K562 (cell line): Measurements from ENCODE around the gene C1orf74. TPM values are rescaled to one million over a fixed set of nuclear protein-coding genes. Genes with fewer than 3 reads are reported as not detected.

Experiments used
- BRF1 ChIP-seq: IDR thresholded peaks from 3 replicates; pipeline ENCODE4 v1.6.1; 2011; ENCODE audit warnings: borderline replicate concordance, mild to moderate bottlenecking; ENCODE audit not compliant: insufficient read length; ENCODE audit errors: extremely low read depth
- C11orf30 ChIP-seq: fragments of 450-650 bp; IDR thresholded peaks from 2 replicates; pipeline ENCODE4 v1.6.1; 2016; ENCODE audit warnings: low read depth, mild to moderate bottlenecking
- CBFA2T3 ChIP-seq: fragments of 450-650 bp; IDR thresholded peaks from 2 replicates; pipeline ENCODE4 v1.6.1; 2017
- CEBPB ChIP-seq: fragments of 450-650 bp; IDR thresholded peaks from 2 replicates; pipeline ENCODE4 v1.6.1; 2016; ENCODE audit warnings: missing genetic modification characterization, missing compliant biosample characterization
- CTBP1 ChIP-seq: fragments of 450-650 bp; IDR thresholded peaks from 2 replicates; pipeline ENCODE4 v1.6.1; 2016; ENCODE audit warnings: borderline replicate concordance
- CXXC5 ChIP-seq: fragments of 250-450 bp; sonication (Bioruptor Pico); IDR thresholded peaks from 2 replicates; pipeline ENCODE4 v1.8.0; 2022; ENCODE audit warnings: inconsistent platforms, mild to moderate bottlenecking, moderate library complexity
- FOS ChIP-seq: IDR thresholded peaks from 3 replicates; pipeline ENCODE4 v1.6.1; 2011; ENCODE audit not compliant: insufficient read length; ENCODE audit errors: extremely low read depth
- HDAC8 ChIP-seq: fragments of 450-650 bp; IDR thresholded peaks from 2 replicates; pipeline ENCODE4 v1.6.1; 2016; ENCODE audit warnings: mild to moderate bottlenecking, missing genetic modification characterization, moderate library complexity, missing compliant biosample characterization
- HLTF ChIP-seq: fragments of 450-650 bp; IDR thresholded peaks from 2 replicates; pipeline ENCODE4 v1.6.1; 2016
- JUNB ChIP-seq: fragments of 450-650 bp; formaldehyde crosslinking; conservative IDR thresholded peaks from 2 replicates; pipeline ENCODE4 v1.4.0; 2020; ENCODE audit warnings: mild to moderate bottlenecking
- MED1 ChIP-seq: sonication (generic); formaldehyde crosslinking; IDR thresholded peaks from 2 replicates; pipeline ENCODE4 v1.8.1; 2023; ENCODE audit warnings: missing genetic modification reagents, borderline replicate concordance
- NBN ChIP-seq: fragments of 450-650 bp; IDR thresholded peaks from 2 replicates; pipeline ENCODE4 v1.6.1; 2016; ENCODE audit warnings: low read depth, mild to moderate bottlenecking
- NFRKB ChIP-seq: fragments of 450-650 bp; IDR thresholded peaks from 2 replicates; pipeline ENCODE4 v1.6.1; 2016; ENCODE audit warnings: low read depth
- NR2C1 ChIP-seq, 2 experiments: fragments of 450-650 bp; IDR thresholded peaks; 2 replicates each; pipeline ENCODE4 v1.6.1; 2017; ENCODE audit warnings: mild to moderate bottlenecking in 2 of 2, antibody characterized with exemption in 1 of 2, inconsistent platforms in 1 of 2, missing compliant biosample characterization in 1 of 2, missing genetic modification characterization in 1 of 2
- NR2F6 ChIP-seq: fragments of 450-650 bp; formaldehyde crosslinking; IDR thresholded peaks from 2 replicates; pipeline ENCODE4 v1.4.0; 2020; ENCODE audit warnings: mild to moderate bottlenecking
- SMAD2 ChIP-seq: fragments of 150-350 bp; IDR thresholded peaks from 2 replicates; pipeline ENCODE4 v1.6.1; 2014; ENCODE audit warnings: low read depth, mild to moderate bottlenecking, low read length
- SMC3 ChIP-seq: conservative IDR thresholded peaks from 2 replicates; pipeline ENCODE4 v1.6.1; 2011; ENCODE audit warnings: low read depth, low read length, improper control_type of control experiment; ENCODE audit not compliant: insufficient read depth
- SRF ChIP-seq, 2 experiments: fragments of 250-450, 450-650 bp in 1 of 2; sonication (Bioruptor Pico) in 1 of 2; sonication (generic) in 1 of 2; formaldehyde crosslinking; IDR thresholded peaks; 2 replicates each; pipeline versions ENCODE4 v1.5.0 to v1.5.1; 2020 to 2022; ENCODE audit warnings: mild to moderate bottlenecking in 1 of 2, missing genetic modification reagents in 1 of 2
- TAF15 ChIP-seq: fragments of 200-400 bp; formaldehyde crosslinking; IDR thresholded peaks from 2 replicates; pipeline ENCODE4 v1.6.1; 2017; ENCODE audit warnings: mild to moderate bottlenecking, low read depth, low read length, moderate library complexity
- ZFP36 ChIP-seq: fragments of 150-350 bp; IDR thresholded peaks from 2 replicates; pipeline ENCODE4 v1.6.1; 2018; ENCODE audit warnings: low read length, low read depth; ENCODE audit not compliant: partially characterized antibody
- ZNF551 ChIP-seq: fragments of 250-450 bp; sonication (Bioruptor Pico); IDR thresholded peaks from 2 replicates; pipeline ENCODE4 v1.5.0; 2021; ENCODE audit warnings: mild to moderate bottlenecking, moderate library complexity
- ZNF644 ChIP-seq: fragments of 200-800 bp; sonication (Bioruptor generic); IDR thresholded peaks from 2 replicates; pipeline ENCODE4 v1.6.1; 2016; ENCODE audit warnings: low read depth, missing genetic modification characterization, missing compliant biosample characterization
- ZNF696 ChIP-seq: fragments of 250-450 bp; sonication (Bioruptor Pico); conservative IDR thresholded peaks from 2 replicates; pipeline ENCODE4 v1.4.0; 2020; ENCODE audit warnings: mild to moderate bottlenecking, moderate library complexity
- ZNF76 ChIP-seq: fragments of 250-450 bp; sonication (Bioruptor Pico); IDR thresholded peaks from 2 replicates; pipeline ENCODE4 v1.4.0; 2020; ENCODE audit warnings: mild to moderate bottlenecking, moderate library complexity, borderline replicate concordance
- polyA plus RNA-seq, 8 experiments: library from polyadenylated mRNA; depleted of rRNA in 4 of 8; stranded (reverse) in 5 of 8; unstranded in 3 of 8; fragments of >200 nt; fragmentation: Nextera tagmentation in 2 of 8; fragmentation: Illumina TruSeq in 1 of 8; extraction: Ambion mirVana in 2 of 8; extraction: Trizol in 1 of 8; gene quantifications; 2 replicates each; pipeline versions ENCODE4 v1.2.1 to v1.2.3, GENCODE V29; 2011 to 2014; ENCODE audit warnings: inconsistent platforms in 1 of 8, missing spikeins in 1 of 8
- total RNA-seq, 7 experiments: library from RNA; depleted of rRNA in 6 of 7; stranded (reverse); fragments of >200 nt in 6 of 7; fragmentation: Illumina TruSeq in 2 of 7; extraction: Trizol in 2 of 7; gene quantifications; 2 replicates each; pipeline versions ENCODE4 v1.2.1 to v1.2.3, GENCODE V29; 2011 to 2021; ENCODE audit warnings: low replicate concordance in 1 of 7
- TF ChIP-seq, protein P1 (sequence below): fragments of 450-650 bp; formaldehyde crosslinking; IDR thresholded peaks from 2 replicates; pipeline ENCODE4 v1.4.0; 2020; ENCODE audit warnings: mild to moderate bottlenecking, moderate library complexity
- TF ChIP-seq, protein P2 (sequence below): sonication (generic); formaldehyde crosslinking; IDR thresholded peaks from 2 replicates; pipeline ENCODE4 v1.8.0; 2022; ENCODE audit warnings: mild to moderate bottlenecking, low read depth, missing genetic modification reagents
- TF ChIP-seq, protein P3 (sequence below): fragments of 450-650 bp; IDR thresholded peaks from one replicate; pipeline ENCODE4 v1.6.1; 2018; ENCODE audit warnings: mild to moderate bottlenecking, moderate library complexity; ENCODE audit not compliant: partially characterized antibody

The C1orf74 gene
- total and polyA plus RNA-seq, 9 of the 15 experiments (the other 6 are each of a cell fraction or from before 2014, with no cell fraction given) = 4.0 to 7.6 (median 5.7) TPM

DNA sequence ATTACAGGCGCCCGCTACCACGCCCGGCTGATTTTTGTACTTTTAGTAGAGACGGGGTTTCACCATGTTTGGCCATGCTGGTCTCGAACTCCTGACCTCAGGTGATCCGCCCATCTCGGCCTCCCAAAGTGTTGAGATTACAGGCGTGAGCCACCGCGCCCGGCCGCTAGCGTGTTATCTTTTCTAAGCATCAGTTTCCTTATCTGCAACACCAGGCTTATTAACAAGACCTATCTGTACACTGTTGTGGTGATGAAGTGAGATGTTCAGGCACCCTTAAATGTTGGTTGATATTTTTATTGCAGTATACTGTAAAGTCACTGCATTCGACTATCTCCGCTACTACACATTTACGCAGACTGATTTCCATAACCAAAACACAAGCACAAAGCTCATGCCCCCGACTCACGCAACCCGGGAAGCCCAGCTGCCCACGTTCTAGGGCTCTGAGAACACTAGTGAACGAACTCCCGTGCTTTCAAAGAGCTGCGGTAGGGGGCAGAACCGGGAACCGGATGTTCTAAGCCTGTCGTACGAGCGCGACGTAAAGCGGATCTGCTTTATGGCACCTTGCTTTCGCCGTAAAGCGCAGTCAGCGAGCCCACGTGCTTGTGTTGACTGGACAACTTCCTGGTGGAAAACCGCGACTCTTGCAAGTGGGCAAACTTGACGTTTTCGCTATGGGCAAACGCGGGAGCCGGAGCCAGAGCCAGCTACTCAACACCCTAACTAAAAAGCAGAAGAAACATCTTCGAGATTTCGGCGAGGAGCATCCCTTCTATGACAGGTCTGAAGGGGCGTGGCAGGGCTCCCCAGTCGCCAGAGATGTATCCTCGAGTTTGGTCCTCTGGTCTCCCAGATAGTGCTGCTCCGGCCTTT, 43.3 kb upstream of the C1orf74 start, which contains the start of gene UTP25 (continued):
- no peak; the same call in 1 of the 2 replicates for TF ChIP-seq NR2C1 (IDR thresholded peaks at IDR 0.05)
- 0 out of 2 replicates have a peak, but pooled peaks have one; percentile 31 for TF ChIP-seq NR2C1 (tag; IDR thresholded peaks at IDR 0.05)
- no peak for TF ChIP-seq NR2F6
- TF ChIP-seq SMC3 = no peak
- TF ChIP-seq NBN = peak; percentile 97
- no peak for TF ChIP-seq ZNF644
- no peak for TF ChIP-seq ZFP36
- TF ChIP-seq CBFA2T3 = peak; percentile 87
- TF ChIP-seq SRF (CRISPR knock-in tag; IDR thresholded peaks at IDR 0.05) = 0 out of 4 replicates have a peak, but pooled peaks of 1 of the 2 experiments have one; percentile 45
- no peak for TF ChIP-seq HLTF
- TF ChIP-seq, protein P1, sequence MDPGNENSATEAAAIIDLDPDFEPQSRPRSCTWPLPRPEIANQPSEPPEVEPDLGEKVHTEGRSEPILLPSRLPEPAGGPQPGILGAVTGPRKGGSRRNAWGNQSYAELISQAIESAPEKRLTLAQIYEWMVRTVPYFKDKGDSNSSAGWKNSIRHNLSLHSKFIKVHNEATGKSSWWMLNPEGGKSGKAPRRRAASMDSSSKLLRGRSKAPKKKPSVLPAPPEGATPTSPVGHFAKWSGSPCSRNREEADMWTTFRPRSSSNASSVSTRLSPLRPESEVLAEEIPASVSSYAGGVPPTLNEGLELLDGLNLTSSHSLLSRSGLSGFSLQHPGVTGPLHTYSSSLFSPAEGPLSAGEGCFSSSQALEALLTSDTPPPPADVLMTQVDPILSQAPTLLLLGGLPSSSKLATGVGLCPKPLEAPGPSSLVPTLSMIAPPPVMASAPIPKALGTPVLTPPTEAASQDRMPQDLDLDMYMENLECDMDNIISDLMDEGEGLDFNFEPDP = no peak
- TF ChIP-seq, protein P2, sequence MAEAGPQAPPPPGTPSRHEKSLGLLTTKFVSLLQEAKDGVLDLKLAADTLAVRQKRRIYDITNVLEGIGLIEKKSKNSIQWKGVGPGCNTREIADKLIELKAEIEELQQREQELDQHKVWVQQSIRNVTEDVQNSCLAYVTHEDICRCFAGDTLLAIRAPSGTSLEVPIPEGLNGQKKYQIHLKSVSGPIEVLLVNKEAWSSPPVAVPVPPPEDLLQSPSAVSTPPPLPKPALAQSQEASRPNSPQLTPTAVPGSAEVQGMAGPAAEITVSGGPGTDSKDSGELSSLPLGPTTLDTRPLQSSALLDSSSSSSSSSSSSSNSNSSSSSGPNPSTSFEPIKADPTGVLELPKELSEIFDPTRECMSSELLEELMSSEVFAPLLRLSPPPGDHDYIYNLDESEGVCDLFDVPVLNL (CRISPR knock-in tag) = no peak
- no peak for TF ChIP-seq BRF1
- no peak for TF ChIP-seq ZNF76 (CRISPR knock-in tag)
- no peak for TF ChIP-seq ZNF696 (CRISPR knock-in tag)
- TF ChIP-seq CXXC5 (CRISPR knock-in tag) = peak; percentile 96
- no peak for TF ChIP-seq MED1
- TF ChIP-seq NFRKB = no peak
- TF ChIP-seq SMAD2 = no peak
- no peak for TF ChIP-seq ZNF551 (CRISPR knock-in tag)
- TF ChIP-seq JUNB = no peak
- peak; percentile 72 for TF ChIP-seq CTBP1
- peak; percentile 79 for TF ChIP-seq C11orf30
- TF ChIP-seq CEBPB (tag) = no peak
- TF ChIP-seq HDAC8 = no peak
- peak; percentile 42 for TF ChIP-seq FOS
- TF ChIP-seq, protein P3, sequence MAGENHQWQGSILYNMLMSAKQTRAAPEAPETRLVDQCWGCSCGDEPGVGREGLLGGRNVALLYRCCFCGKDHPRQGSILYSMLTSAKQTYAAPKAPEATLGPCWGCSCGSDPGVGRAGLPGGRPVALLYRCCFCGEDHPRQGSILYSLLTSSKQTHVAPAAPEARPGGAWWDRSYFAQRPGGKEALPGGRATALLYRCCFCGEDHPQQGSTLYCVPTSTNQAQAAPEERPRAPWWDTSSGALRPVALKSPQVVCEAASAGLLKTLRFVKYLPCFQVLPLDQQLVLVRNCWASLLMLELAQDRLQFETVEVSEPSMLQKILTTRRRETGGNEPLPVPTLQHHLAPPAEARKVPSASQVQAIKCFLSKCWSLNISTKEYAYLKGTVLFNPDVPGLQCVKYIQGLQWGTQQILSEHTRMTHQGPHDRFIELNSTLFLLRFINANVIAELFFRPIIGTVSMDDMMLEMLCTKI = no peak
- no peak for TF ChIP-seq TAF15
